T-helper 1 cell treated with Interleukin-12 subunit alpha and Interleukin-12 subunit beta and Interleukin-4 antibody, amounts not matched to agents 30 ng/mL and 1 ng/mL, for 36 hours (primary cell): Measurements from ENCODE around the gene GFRA4. TPM values are rescaled to one million over a fixed set of nuclear protein-coding genes. Genes with fewer than 3 reads are reported as not detected.

Source experiments
- intact Hi-C: fragments of 100-400 bp; cut with micrococcal nuclease; formaldehyde crosslinking; loops from one replicate; pipeline ENCODE4 v1.15.1; 2024
- total RNA-seq: library from RNA; stranded (reverse); gene quantifications from 2 replicates; pipeline ENCODE4 v1.2.3, GENCODE V29; 2022

GFRA4 gene
- total RNA-seq, 1 donor from 2014 or later, result not detected

- intact Hi-C loops, result no loop called here
These were observed 12.0 kb upstream of the GFRA4 start for GRCh38 chr20:3674995-3675900.

GRCh38 chr20:3674447-3674846, 11.2 kb upstream of the GFRA4 start:
- intact Hi-C loops, result no loop called here

GRCh38 chr20:3673221-3674070, 10.2 kb upstream of the GFRA4 start:
- intact Hi-C loops, result no loop called here

- intact Hi-C loops, result no loop called here
These were observed 9.5 kb upstream of the GFRA4 start for GRCh38 chr20:3672547-3673171.

GRCh38 chr20:3671986-3672546, 8.9 kb upstream of the GFRA4 start:
- intact Hi-C loops, result no loop called here

- intact Hi-C loops, result no loop called here
These were observed 7.7 kb upstream of the GFRA4 start for GRCh38 chr20:3670945-3671344.

- intact Hi-C loops, result no loop called here
These were observed 7.3 kb upstream of the GFRA4 start for GRCh38 chr20:3670511-3670910.

GRCh38 chr20:3669710-3670367, 6.6 kb upstream of the GFRA4 start:
- intact Hi-C loops, result loop anchor here (5.0 kb wide), 2 partner anchors 108 to 248 kb away; no protein-coding TSS in a partner anchor

GRCh38 chr20:3667434-3668037, 4.3 kb upstream of the GFRA4 start:
- intact Hi-C loops, result loop anchor here (5.0 kb wide), 2 partner anchors 105 to 245 kb away; no protein-coding TSS in a partner anchor

- intact Hi-C loops, result no loop called here
These were observed 659 bp upstream of the GFRA4 start for GRCh38 chr20:3663858-3664257.

- intact Hi-C loops, result no loop called here
These were observed 1.2 kb downstream of the GFRA4 start for GRCh38 chr20:3661814-3662665.

- intact Hi-C loops, result no loop called here
These were observed 2.0 kb downstream of the GFRA4 start for GRCh38 chr20:3661060-3661813.

- intact Hi-C loops, result no loop called here
These were observed 2.7 kb downstream of the GFRA4 start for GRCh38 chr20:3660262-3661059.

- intact Hi-C loops, result no loop called here
These were observed 3.5 kb downstream of the GFRA4 start for GRCh38 chr20:3659492-3660261.

- intact Hi-C loops, result no loop called here
These were observed 4.3 kb downstream of the GFRA4 start for GRCh38 chr20:3658716-3659491.

- intact Hi-C loops, result no loop called here
These were observed 5.0 kb downstream of the GFRA4 start for GRCh38 chr20:3658019-3658715.
